GM12878 (cell line): ENCODE measurements around the gene ENTPD3. TPM values are rescaled to one million over a fixed set of nuclear protein-coding genes. Genes with fewer than 3 reads are reported as not detected.

Experiments
- ATAC-seq: fragments of 200-7000 bp; cut with Tn5 transposase; 3 replicates; pipeline ENCODE4 v1.9.1; 2020; ENCODE audit warnings: mild to moderate bottlenecking, moderate library complexity
- BruUV-seq: library from RNA; stranded (reverse); fragments of 400-500 nt; replicated peaks from 2 replicates; lab custom pipeline; 2021; lab: Mats Ljungman, UMichigan
- CTCF ChIA-PET: fragments of 300-600 bp; sonication (Branson Sonifier 250); formaldehyde crosslinking; extraction: SDS; loops from one replicate; lab custom pipeline; 2021; ENCODE audit warnings: inconsistent platforms; lab: Yijun Ruan, JAX
- POLR2A ChIA-PET: fragments of 350-600 bp; formaldehyde crosslinking; extraction: SDS; loops from one replicate; lab custom pipeline; 2021; ENCODE audit warnings: inconsistent platforms; lab: Charles Lee
- RAD21 ChIA-PET: fragments of 300-600 bp; sonication (Branson Sonifier 250); formaldehyde crosslinking; loops from one replicate; lab custom pipeline; 2023; ENCODE audit warnings: antibody characterized with exemption; ENCODE audit not compliant: unreplicated experiment; lab: Charles Lee
- SMC1A ChIA-PET: fragments of 300-600 bp; sonication (Branson Sonifier 250); formaldehyde crosslinking; loops from one replicate; lab custom pipeline; 2023; ENCODE audit not compliant: unreplicated experiment, uncharacterized antibody; lab: Charles Lee
- DNase-seq: peaks from one replicate; pipeline ENCODE4 v3.0.0-alpha.2; 2011; ENCODE audit warnings: low read depth, low spot score
- FAIRE-seq: peaks from 3 replicates; lab custom pipeline; 2011; peaks lifted over from hg19 to GRCh38; lab: Jason Lieb, UNC
- H2AFZ ChIP-seq: 2 replicates; pipeline ENCODE4 v1.6.0; 2011; ENCODE audit warnings: low read depth, low read length, control low read depth; ENCODE audit not compliant: control insufficient read depth
- H3K27ac ChIP-seq: 2 replicates; pipeline ENCODE4 v1.5.1; 2011; ENCODE audit warnings: control low read depth; ENCODE audit not compliant: control insufficient read depth, insufficient read depth
- H3K27me3 ChIP-seq, 2 experiments: replicated peaks in 1 of 2; 2 replicates each; pipeline versions ENCODE4 v1.6.0 to v1.6.1; 2011; ENCODE audit warnings: low read length in 1 of 2; ENCODE audit not compliant: control insufficient read depth in 2 of 2, insufficient read depth in 2 of 2
- H3K36me3 ChIP-seq, 2 experiments: 2 replicates each; pipeline ENCODE4 v1.5.1; 2011; ENCODE audit warnings: low read length in 1 of 2; ENCODE audit not compliant: control insufficient read depth in 2 of 2, insufficient read depth in 2 of 2
- H3K4me1 ChIP-seq: 2 replicates; pipeline ENCODE4 v1.6.1; 2011; ENCODE audit warnings: mild to moderate bottlenecking, low read length, moderate library complexity, mixed read lengths; ENCODE audit not compliant: control insufficient read depth, insufficient read depth
- H3K4me2 ChIP-seq: 2 replicates; pipeline ENCODE4 v1.6.0; 2011; ENCODE audit warnings: control low read depth; ENCODE audit not compliant: control insufficient read depth, insufficient read depth
- H3K4me3 ChIP-seq: fragments of 200-600 bp; sonication (generic); 2 replicates; pipeline ENCODE4 v1.5.1; 2016
- H3K79me2 ChIP-seq: 2 replicates; pipeline ENCODE4 v1.6.0; 2011; ENCODE audit warnings: low read length; ENCODE audit not compliant: control insufficient read depth, insufficient read depth
- H3K9ac ChIP-seq: 2 replicates; pipeline ENCODE4 v1.8.0; 2011; ENCODE audit warnings: low read length, control low read depth, mixed read lengths; ENCODE audit not compliant: control insufficient read depth, insufficient read depth
- H3K9me3 ChIP-seq: replicated peaks from 3 replicates; pipeline ENCODE4 v1.5.1; 2011; ENCODE audit warnings: mild to moderate bottlenecking, low read length; ENCODE audit not compliant: control insufficient read depth, insufficient read depth
- H4K20me1 ChIP-seq: 2 replicates; pipeline ENCODE4 v1.6.0; 2011; ENCODE audit not compliant: control insufficient read depth, insufficient read depth
- BCL3 ChIP-seq: IDR thresholded peaks from 2 replicates; pipeline ENCODE4 v1.6.1; 2011; ENCODE audit warnings: borderline replicate concordance, low read depth, mild to moderate bottlenecking, moderate library complexity, low read length; ENCODE audit not compliant: insufficient read depth, poor library complexity, severe bottlenecking
- DPF2 ChIP-seq: fragments of 450-650 bp; IDR thresholded peaks from 2 replicates; pipeline ENCODE4 v1.6.1; 2017; ENCODE audit warnings: mild to moderate bottlenecking
- EZH2 ChIP-seq: IDR thresholded peaks from 2 replicates; pipeline ENCODE4 v1.6.1; 2012; ENCODE audit warnings: low read depth, mild to moderate bottlenecking, control low read depth, inconsistent platforms, low read length, borderline replicate concordance; ENCODE audit not compliant: control insufficient read depth
- HDAC6 ChIP-seq: fragments of 200-600 bp; sonication (generic); IDR thresholded peaks from one replicate; pipeline ENCODE4 v1.8.0; 2017; ENCODE audit warnings: antibody characterized with exemption; ENCODE audit not compliant: unreplicated experiment
- MTA2 ChIP-seq: fragments of 450-650 bp; IDR thresholded peaks from 2 replicates; pipeline ENCODE4 v1.6.1; 2016; ENCODE audit warnings: low read depth, mild to moderate bottlenecking, moderate library complexity
- MYC ChIP-seq: IDR thresholded peaks from 2 replicates; pipeline ENCODE4 v1.6.1; 2011; ENCODE audit warnings: mild to moderate bottlenecking, low read length, moderate library complexity, inconsistent platforms; ENCODE audit not compliant: insufficient read depth, insufficient replicate concordance, insufficient read length, severe bottlenecking
- NFXL1 ChIP-seq: fragments of 450-650 bp; IDR thresholded peaks from 2 replicates; pipeline ENCODE4 v1.6.1; 2017; ENCODE audit warnings: antibody characterized with exemption, mild to moderate bottlenecking, borderline replicate concordance
- NFYA ChIP-seq: IDR thresholded peaks from 2 replicates; pipeline ENCODE4 v1.6.1; 2011; ENCODE audit warnings: low read depth, mild to moderate bottlenecking, low read length, improper control_type of control experiment, borderline replicate concordance
- NRF1 ChIP-seq: conservative IDR thresholded peaks from 2 replicates; pipeline ENCODE4 v1.6.1; 2011; ENCODE audit warnings: mild to moderate bottlenecking, low read depth, low read length, improper control_type of control experiment
- PKNOX1 ChIP-seq: fragments of 450-650 bp; IDR thresholded peaks from 2 replicates; pipeline ENCODE4 v1.6.1; 2016; ENCODE audit warnings: mild to moderate bottlenecking
- POLR2AphosphoS2 ChIP-seq: IDR thresholded peaks from 2 replicates; pipeline ENCODE4 v1.6.1; 2011; ENCODE audit warnings: low read depth, mild to moderate bottlenecking, low read length, improper control_type of control experiment, moderate library complexity
- RCOR1 ChIP-seq: conservative IDR thresholded peaks from 2 replicates; pipeline ENCODE4 v1.6.1; 2012; ENCODE audit warnings: low read depth, low read length, improper control_type of control experiment
- STAT3 ChIP-seq: IDR thresholded peaks from 2 replicates; pipeline ENCODE4 v1.6.1; 2011; ENCODE audit warnings: low read depth, low read length, improper control_type of control experiment
- WRNIP1 ChIP-seq: IDR thresholded peaks from 2 replicates; pipeline ENCODE4 v1.6.1; 2011; ENCODE audit warnings: low read depth, low read length, improper control_type of control experiment, borderline replicate concordance
- ZBTB40 ChIP-seq: fragments of 450-650 bp; IDR thresholded peaks from 2 replicates; pipeline ENCODE4 v1.6.1; 2016; ENCODE audit warnings: mild to moderate bottlenecking, moderate library complexity, borderline replicate concordance
- WGBS: methylation state at CpG from one replicate; pipeline ENCODE4 v1.1.6; 2016; ENCODE audit warnings: low lambda C conversion rate; ENCODE audit not compliant: insufficient replicate concordance, insufficient coverage; ENCODE audit errors: missing lambda C conversion rate; 5-methylcytosine and 5-hydroxymethylcytosine counted together
- in situ Hi-C: fragments of 300-500 bp; cut with MboI; formaldehyde crosslinking; loops from 9 replicates; pipeline ENCODE4 v1.14.3; 2018; ENCODE audit warnings: mixed read lengths
- intact Hi-C: fragments of 100-400 bp; cut with micrococcal nuclease; formaldehyde crosslinking; loops from one replicate; pipeline ENCODE4 v1.14.2; 2022; ENCODE audit not compliant: unreplicated experiment
- polyA plus RNA-seq, 11 experiments: library from polyadenylated mRNA; depleted of rRNA in 4 of 11; unstranded in 6 of 11; stranded (reverse) in 5 of 11; fragments of >200 nt; fragmentation: Nextera tagmentation in 4 of 11; fragmentation: Illumina TruSeq in 1 of 11; extraction: Ambion mirVana in 4 of 11; extraction: Trizol in 1 of 11; gene quantifications; 1 replicate in 1 of 11; 2 replicates in 10 of 11; pipeline versions ENCODE4 v1.2.1 to v1.2.3, GENCODE V29; 2011 to 2016; ENCODE audit warnings: inconsistent platforms in 2 of 11, missing spikeins in 2 of 11, low read depth in 1 of 11
- total RNA-seq, 4 experiments: library from RNA; depleted of rRNA in 3 of 4; stranded (reverse); fragments of >200 nt in 3 of 4; fragmentation: Illumina TruSeq in 1 of 4; extraction: Trizol in 1 of 4; gene quantifications; 2 replicates each; pipeline versions ENCODE4 v1.2.1 to v1.2.3, GENCODE V29; 2013 to 2021

The ENTPD3 gene
- total and polyA plus RNA-seq, 10 of the 15 experiments (the other 5 are each of a cell fraction or from before 2014, with no cell fraction given), result 0.03 TPM; not detected in 9

DNA sequence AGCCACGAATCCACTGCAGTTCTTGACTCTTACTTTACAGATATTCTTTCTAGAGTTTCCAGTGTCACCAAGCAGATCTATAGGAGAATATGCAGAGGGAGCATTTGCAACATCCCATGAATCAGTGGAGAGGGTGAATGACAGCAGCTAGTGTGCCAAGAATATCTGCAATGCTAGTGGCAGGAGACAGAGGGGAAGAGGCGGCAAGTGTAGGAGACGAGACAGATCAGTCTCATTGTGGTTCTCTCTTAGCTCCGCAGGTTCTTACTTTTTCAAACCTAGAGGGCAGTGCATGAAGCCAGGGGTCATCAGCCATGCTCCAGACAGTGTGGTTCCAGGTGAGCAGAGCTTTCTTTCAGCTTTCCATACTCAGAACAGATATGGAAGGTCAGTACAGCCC, 90.7 kb downstream of the ENTPD3 start:
- H3K4me1 ChIP-seq, result 0 out of 2 replicates have a peak, but pooled peaks cover 2% of the 10 kb centered on the region
- no peaks in the 10 kb centered on the region for H3K9me3 ChIP-seq
- ATAC-seq (peak; percentile 33), FAIRE-seq (no peak), DNase-seq (no peak)
- H3K79me2 ChIP-seq, result no peaks in the 10 kb centered on the region
- peaks cover 0 to 5% of the 10 kb centered on the region in 2 experiments; a peak in 1 of 4 replicates for H3K36me3 ChIP-seq
- H4K20me1 ChIP-seq, result no peaks in the 10 kb centered on the region
- peak overlapping the region; percentile 83 for H3K9ac ChIP-seq
- ChIA-PET RAD21 (interaction anchor here (1.2 kb wide), 1 partner anchor 21 kb away, joined by 4 read pairs; the partner anchor contains the start of gene RPL14), SMC1A (interaction anchor here (1.4 kb wide), 1 partner anchor 19 kb away, joined by 4 read pairs; no protein-coding TSS in a partner anchor), POLR2A (interaction anchor here (1.1 to 4.1 kb wide), 4 partner anchors 18 to 47 kb away, joined by 3 to 20 read pairs (median 7); partner anchors contain the start of genes RPL14 and ZNF621), CTCF (interaction anchor here (1.5 to 4.1 kb wide), 2 partner anchors 28 to 46 kb away, joined by 4 to 18 read pairs; partner anchors contain the start of gene ZNF620)
- peak overlapping the region; percentile 66 for H3K4me2 ChIP-seq
- H2AFZ ChIP-seq, result peak overlapping the region; percentile 76
- BruUV-seq, result no TSS peak
- TF ChIP-seq STAT3, result no peak
- no peak for TF ChIP-seq DPF2
- TF ChIP-seq POLR2AphosphoS2, result no peak
- no peak for TF ChIP-seq BCL3
- no peak for TF ChIP-seq NRF1
- TF ChIP-seq PKNOX1, result no peak
- no peak for TF ChIP-seq NFXL1
- no peak for TF ChIP-seq RCOR1
- no peak for TF ChIP-seq EZH2
- TF ChIP-seq WRNIP1, result no peak
- TF ChIP-seq HDAC6, result no peak
- no peak for TF ChIP-seq MTA2
- TF ChIP-seq NFYA, result no peak
- no peak for TF ChIP-seq ZBTB40
- TF ChIP-seq MYC, result no peak
- in situ Hi-C loops (no loop called here), intact Hi-C loops (loop anchor here (2.0 to 5.0 kb wide), 2 partner anchors 21 to 45 kb away; partner anchors contain the start of genes RPL14 and ZNF621)
- H3K27me3 ChIP-seq, result no peaks in the 10 kb centered on the region
- no peak overlapping the region for H3K27ac ChIP-seq
- H3K4me3 ChIP-seq, result peak overlapping the region; percentile 72
- WGBS, result 85% methylated on average over 4 of the region's 4 CpGs
